SK-N-SH treated with all-trans-retinoic acid at 6 μM for 48 hours (cell line): ENCODE data around the gene ABT1.

Source experiments
- ATAC-seq: fragments of 200-7000 bp; cut with Tn5 transposase; 3 replicates; pipeline ENCODE4 v1.9.1; 2020; ENCODE audit warnings: mild to moderate bottlenecking, moderate library complexity
- ARNTL ChIP-seq: fragments of 450-650 bp; formaldehyde crosslinking; IDR thresholded peaks from 2 replicates; pipeline ENCODE4 v1.5.0; 2020; ENCODE audit warnings: low read depth, mild to moderate bottlenecking, moderate library complexity, borderline replicate concordance
- BACH2 ChIP-seq: fragments of 250-450 bp; sonication (Bioruptor Pico); IDR thresholded peaks from 2 replicates; pipeline ENCODE4 v1.9.0; 2021; ENCODE audit warnings: mild to moderate bottlenecking, borderline replicate concordance
- CSDC2 ChIP-seq: fragments of 250-450 bp; sonication (Bioruptor Pico); IDR thresholded peaks from 2 replicates; pipeline ENCODE4 v1.5.0; 2020; ENCODE audit warnings: mild to moderate bottlenecking, moderate library complexity
- ESRRG ChIP-seq: fragments of 250-450 bp; sonication (Bioruptor Pico); IDR thresholded peaks from 2 replicates; pipeline ENCODE4 v1.6.1; 2021; ENCODE audit warnings: mild to moderate bottlenecking
- GLIS3 ChIP-seq: fragments of 250-450 bp; sonication (Bioruptor Pico); IDR thresholded peaks from 2 replicates; pipeline ENCODE4 v1.5.0; 2020; ENCODE audit warnings: mild to moderate bottlenecking, moderate library complexity
- ISL1 ChIP-seq: fragments of 250-450 bp; sonication (Bioruptor Pico); IDR thresholded peaks from 2 replicates; pipeline ENCODE4 v2.1.2; 2022; ENCODE audit warnings: mild to moderate bottlenecking, moderate library complexity
- OSR1 ChIP-seq: fragments of 250-450 bp; sonication (Bioruptor Pico); IDR thresholded peaks from 2 replicates; pipeline ENCODE4 v1.8.0; 2022; ENCODE audit warnings: moderate library complexity, mild to moderate bottlenecking, inconsistent platforms
- PPARA ChIP-seq: fragments of 250-450 bp; sonication (Bioruptor Pico); IDR thresholded peaks from 2 replicates; pipeline ENCODE4 v1.5.0; 2020; ENCODE audit warnings: mild to moderate bottlenecking, borderline replicate concordance
- RARB ChIP-seq: fragments of 250-450 bp; sonication (Bioruptor Pico); IDR thresholded peaks from 2 replicates; pipeline ENCODE4 v1.8.0; 2021; ENCODE audit warnings: mild to moderate bottlenecking, moderate library complexity
- SNAI2 ChIP-seq: fragments of 250-450 bp; sonication (Bioruptor Pico); IDR thresholded peaks from 2 replicates; pipeline ENCODE4 v1.5.0; 2020; ENCODE audit warnings: mild to moderate bottlenecking, moderate library complexity
- TCF4 ChIP-seq: fragments of 250-450 bp; sonication (Bioruptor Pico); IDR thresholded peaks from 2 replicates; pipeline ENCODE4 v1.8.0; 2021; ENCODE audit warnings: mild to moderate bottlenecking, moderate library complexity, borderline replicate concordance
- TOX ChIP-seq: fragments of 250-450 bp; sonication (Bioruptor Pico); IDR thresholded peaks from 2 replicates; pipeline ENCODE4 v1.8.0; 2021; ENCODE audit warnings: mild to moderate bottlenecking, moderate library complexity, borderline replicate concordance
- ZC3H10 ChIP-seq: fragments of 250-450 bp; sonication (Bioruptor Pico); IDR thresholded peaks from 2 replicates; pipeline ENCODE4 v1.5.1; 2021; ENCODE audit warnings: mild to moderate bottlenecking, moderate library complexity
- ZFP3 ChIP-seq: fragments of 250-450 bp; sonication (Bioruptor Pico); IDR thresholded peaks from 2 replicates; pipeline ENCODE4 v1.5.0; 2020; ENCODE audit warnings: mild to moderate bottlenecking, moderate library complexity
- ZFP30 ChIP-seq: fragments of 450-650 bp; formaldehyde crosslinking; IDR thresholded peaks from 2 replicates; pipeline ENCODE4 v1.5.0; 2022; ENCODE audit warnings: mild to moderate bottlenecking, moderate library complexity
- ZNF565 ChIP-seq: fragments of 450-650 bp; formaldehyde crosslinking; conservative IDR thresholded peaks from 2 replicates; pipeline ENCODE4 v1.5.0; 2020; ENCODE audit warnings: low read depth, mild to moderate bottlenecking, moderate library complexity
- ZNF70 ChIP-seq: fragments of 450-650 bp; formaldehyde crosslinking; IDR thresholded peaks from 2 replicates; pipeline ENCODE4 v1.5.0; 2020; ENCODE audit warnings: mild to moderate bottlenecking, moderate library complexity
- ZNF8 ChIP-seq: fragments of 450-650 bp; formaldehyde crosslinking; IDR thresholded peaks from 2 replicates; pipeline ENCODE4 v1.5.0; 2020; ENCODE audit warnings: mild to moderate bottlenecking, moderate library complexity
- TF ChIP-seq, protein P1 (sequence below): fragments of 250-450 bp; sonication (Bioruptor Pico); IDR thresholded peaks from 2 replicates; pipeline ENCODE4 v1.5.1; 2020; ENCODE audit warnings: low read depth, mild to moderate bottlenecking, moderate library complexity
- TF ChIP-seq, protein P2 (sequence below): fragments of 250-450 bp; sonication (Bioruptor Pico); IDR thresholded peaks from 2 replicates; pipeline ENCODE4 v1.8.0; 2020; ENCODE audit warnings: mild to moderate bottlenecking, moderate library complexity, borderline replicate concordance
- TF ChIP-seq, protein P3 (sequence below): fragments of 250-450 bp; sonication (Bioruptor Pico); IDR thresholded peaks from 2 replicates; pipeline ENCODE4 v1.5.1; 2021; ENCODE audit warnings: mild to moderate bottlenecking, moderate library complexity
- TF ChIP-seq, protein P4 (sequence below): fragments of 250-450 bp; sonication (Bioruptor Pico); IDR thresholded peaks from 2 replicates; pipeline ENCODE4 v1.5.0; 2020; ENCODE audit warnings: mild to moderate bottlenecking, moderate library complexity

Gene ABT1

DNA sequence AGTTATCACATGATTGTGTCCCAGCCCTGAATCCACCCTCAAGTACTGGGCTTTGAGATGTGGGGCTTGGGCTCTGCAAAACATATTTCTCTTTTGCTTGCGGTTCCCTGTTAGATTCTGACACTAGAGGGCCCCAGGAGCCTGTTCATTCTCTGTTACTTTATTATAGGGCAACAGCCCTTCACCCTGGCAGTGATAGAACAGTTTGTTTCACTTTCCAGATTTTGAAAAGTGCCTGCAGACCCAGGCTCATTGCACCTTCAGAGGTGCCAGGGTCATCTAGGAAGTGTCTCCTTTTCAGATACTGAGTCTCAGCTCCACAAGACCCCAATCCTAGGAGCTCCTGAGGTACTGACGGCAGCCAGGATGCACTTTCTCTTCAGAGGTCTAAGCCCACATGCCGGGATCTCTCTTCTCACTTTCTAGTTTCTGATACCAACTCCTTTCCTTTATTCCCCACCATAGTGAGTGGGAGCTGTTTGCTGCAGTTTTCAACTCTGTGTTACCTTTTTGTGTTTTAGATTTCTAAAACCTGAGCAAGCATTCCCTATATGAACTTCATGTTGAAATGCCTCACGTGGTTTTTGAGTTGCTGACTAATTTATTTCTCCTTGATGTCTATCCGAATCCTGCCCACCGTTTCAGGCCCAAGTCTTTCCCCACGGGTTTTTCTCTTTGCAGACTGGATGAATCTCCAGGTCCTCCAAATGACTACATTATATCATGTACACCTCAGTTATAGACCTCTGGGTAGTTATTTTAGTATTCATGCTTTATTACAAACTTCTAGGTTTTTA is 10.9 kb downstream of the ABT1 start:
- TF ChIP-seq PPARA (CRISPR knock-in tag): no peak
- TF ChIP-seq BACH2 (CRISPR knock-in tag): no peak
- no peak for TF ChIP-seq RARB (CRISPR knock-in tag)
- TF ChIP-seq TCF4 (CRISPR knock-in tag): no peak
- no peak for TF ChIP-seq ESRRG
- no peak for TF ChIP-seq ZC3H10 (CRISPR knock-in tag)
- TF ChIP-seq, protein P1, sequence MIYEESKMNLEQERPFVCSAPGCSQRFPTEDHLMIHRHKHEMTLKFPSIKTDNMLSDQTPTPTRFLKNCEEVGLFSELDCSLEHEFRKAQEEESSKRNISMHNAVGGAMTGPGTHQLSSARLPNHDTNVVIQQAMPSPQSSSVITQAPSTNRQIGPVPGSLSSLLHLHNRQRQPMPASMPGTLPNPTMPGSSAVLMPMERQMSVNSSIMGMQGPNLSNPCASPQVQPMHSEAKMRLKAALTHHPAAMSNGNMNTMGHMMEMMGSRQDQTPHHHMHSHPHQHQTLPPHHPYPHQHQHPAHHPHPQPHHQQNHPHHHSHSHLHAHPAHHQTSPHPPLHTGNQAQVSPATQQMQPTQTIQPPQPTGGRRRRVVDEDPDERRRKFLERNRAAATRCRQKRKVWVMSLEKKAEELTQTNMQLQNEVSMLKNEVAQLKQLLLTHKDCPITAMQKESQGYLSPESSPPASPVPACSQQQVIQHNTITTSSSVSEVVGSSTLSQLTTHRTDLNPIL: no peak
- TF ChIP-seq OSR1 (CRISPR knock-in tag): no peak
- no peak for TF ChIP-seq ZNF565 (CRISPR knock-in tag)
- TF ChIP-seq SNAI2 (CRISPR knock-in tag): no peak
- ATAC-seq: peak; percentile 99

DNA sequence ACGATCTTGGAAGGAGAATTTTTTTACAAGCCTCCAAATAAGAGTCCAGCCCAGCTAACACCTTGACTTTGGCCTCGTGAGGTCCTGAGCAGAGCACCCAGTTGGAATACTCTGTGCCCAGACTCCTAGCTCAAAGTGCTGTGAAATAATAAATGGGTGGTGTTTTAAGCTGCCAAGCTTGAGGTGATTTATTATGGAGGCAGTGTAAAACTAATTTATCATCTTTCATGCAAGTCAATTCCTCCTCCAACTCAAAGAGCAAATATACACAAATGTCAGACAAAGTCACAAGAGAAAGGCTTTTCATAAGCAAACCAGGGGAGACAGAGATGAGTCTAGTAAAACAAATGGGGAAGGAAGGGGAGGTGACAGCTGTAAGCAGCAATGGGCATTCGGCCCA is 12.7 kb downstream of the ABT1 start:
- TF ChIP-seq ARNTL (CRISPR knock-in tag): no peak
- TF ChIP-seq ZNF70 (CRISPR knock-in tag): no peak
- TF ChIP-seq CSDC2 (CRISPR knock-in tag): no peak
- TF ChIP-seq, protein P1: no peak
- no peak for TF ChIP-seq BACH2 (CRISPR knock-in tag)
- TF ChIP-seq ZFP30 (CRISPR knock-in tag): no peak
- TF ChIP-seq ESRRG: no peak
- no peak for TF ChIP-seq RARB (CRISPR knock-in tag)
- no peak for TF ChIP-seq ZFP3
- TF ChIP-seq, all 23 proteins: peak for 0
- ATAC-seq: no peak

DNA sequence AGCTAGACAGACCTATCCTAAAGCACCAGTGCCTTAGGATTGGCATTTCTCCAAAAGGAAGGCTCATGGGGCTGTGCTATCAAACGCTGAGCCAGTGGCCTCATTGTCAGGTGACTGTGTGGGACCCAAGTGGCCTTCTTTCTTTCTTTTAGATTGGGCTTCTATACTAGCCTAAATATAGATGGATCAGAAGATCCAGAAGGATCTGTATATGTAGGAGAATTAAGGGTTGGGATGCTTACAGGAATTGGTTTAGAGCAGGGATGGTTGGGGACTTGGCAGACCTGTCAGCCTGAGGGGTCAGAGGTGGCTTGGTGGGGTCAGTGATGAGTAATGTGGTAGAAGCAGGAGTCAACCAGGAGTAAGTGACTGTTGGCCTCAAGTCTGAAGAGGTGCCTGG is 14.8 kb downstream of the ABT1 start:
- no peak for TF ChIP-seq ZFP3
- ATAC-seq: no peak

DNA sequence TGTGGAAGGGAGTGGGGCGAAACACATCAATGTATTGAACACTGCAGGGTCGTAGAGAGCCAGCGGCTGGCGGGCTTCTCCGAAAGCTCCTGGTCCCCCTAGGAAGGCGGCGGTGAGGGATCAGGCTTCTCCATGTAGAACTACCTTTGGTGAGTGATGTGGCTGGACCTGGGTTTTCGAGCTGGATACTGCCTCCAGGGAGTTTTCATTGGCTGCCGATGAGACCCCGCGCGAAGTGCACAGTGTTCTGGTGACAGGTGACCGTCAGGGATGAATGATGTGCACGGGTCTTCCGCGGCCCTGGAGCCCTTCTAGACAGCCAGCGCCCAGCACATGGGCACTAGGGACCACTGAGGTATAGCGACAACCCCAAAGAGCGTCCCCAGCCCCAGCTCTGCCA is 16.4 kb downstream of the ABT1 start:
- ATAC-seq: no peak

More for the DNA sequence above, 16.4 kb downstream of the ABT1 start:
- TF ChIP-seq ESRRG (no peak), SNAI2 (CRISPR knock-in tag) (no peak), ZFP3 (no peak), PPARA (CRISPR knock-in tag) (no peak), GLIS3 (CRISPR knock-in tag) (no peak), TOX (CRISPR knock-in tag) (no peak), ARNTL (CRISPR knock-in tag) (no peak), RARB (CRISPR knock-in tag) (no peak), CSDC2 (CRISPR knock-in tag) (no peak), ZNF8 (CRISPR knock-in tag) (no peak), OSR1 (CRISPR knock-in tag) (no peak), ZNF565 (CRISPR knock-in tag) (no peak), ZFP30 (CRISPR knock-in tag) (no peak), ISL1 (CRISPR knock-in tag) (no peak), ZNF70 (CRISPR knock-in tag) (no peak)
- TF ChIP-seq, protein P2, sequence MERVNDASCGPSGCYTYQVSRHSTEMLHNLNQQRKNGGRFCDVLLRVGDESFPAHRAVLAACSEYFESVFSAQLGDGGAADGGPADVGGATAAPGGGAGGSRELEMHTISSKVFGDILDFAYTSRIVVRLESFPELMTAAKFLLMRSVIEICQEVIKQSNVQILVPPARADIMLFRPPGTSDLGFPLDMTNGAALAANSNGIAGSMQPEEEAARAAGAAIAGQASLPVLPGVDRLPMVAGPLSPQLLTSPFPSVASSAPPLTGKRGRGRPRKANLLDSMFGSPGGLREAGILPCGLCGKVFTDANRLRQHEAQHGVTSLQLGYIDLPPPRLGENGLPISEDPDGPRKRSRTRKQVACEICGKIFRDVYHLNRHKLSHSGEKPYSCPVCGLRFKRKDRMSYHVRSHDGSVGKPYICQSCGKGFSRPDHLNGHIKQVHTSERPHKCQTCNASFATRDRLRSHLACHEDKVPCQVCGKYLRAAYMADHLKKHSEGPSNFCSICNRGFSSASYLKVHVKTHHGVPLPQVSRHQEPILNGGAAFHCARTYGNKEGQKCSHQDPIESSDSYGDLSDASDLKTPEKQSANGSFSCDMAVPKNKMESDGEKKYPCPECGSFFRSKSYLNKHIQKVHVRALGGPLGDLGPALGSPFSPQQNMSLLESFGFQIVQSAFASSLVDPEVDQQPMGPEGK (CRISPR knock-in tag): no peak
- TF ChIP-seq, protein P3, sequence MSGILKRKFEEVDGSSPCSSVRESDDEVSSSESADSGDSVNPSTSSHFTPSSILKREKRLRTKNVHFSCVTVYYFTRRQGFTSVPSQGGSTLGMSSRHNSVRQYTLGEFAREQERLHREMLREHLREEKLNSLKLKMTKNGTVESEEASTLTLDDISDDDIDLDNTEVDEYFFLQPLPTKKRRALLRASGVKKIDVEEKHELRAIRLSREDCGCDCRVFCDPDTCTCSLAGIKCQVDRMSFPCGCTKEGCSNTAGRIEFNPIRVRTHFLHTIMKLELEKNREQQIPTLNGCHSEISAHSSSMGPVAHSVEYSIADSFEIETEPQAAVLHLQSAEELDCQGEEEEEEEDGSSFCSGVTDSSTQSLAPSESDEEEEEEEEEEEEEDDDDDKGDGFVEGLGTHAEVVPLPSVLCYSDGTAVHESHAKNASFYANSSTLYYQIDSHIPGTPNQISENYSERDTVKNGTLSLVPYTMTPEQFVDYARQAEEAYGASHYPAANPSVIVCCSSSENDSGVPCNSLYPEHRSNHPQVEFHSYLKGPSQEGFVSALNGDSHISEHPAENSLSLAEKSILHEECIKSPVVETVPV (CRISPR knock-in tag): no peak
- TF ChIP-seq, protein P4, sequence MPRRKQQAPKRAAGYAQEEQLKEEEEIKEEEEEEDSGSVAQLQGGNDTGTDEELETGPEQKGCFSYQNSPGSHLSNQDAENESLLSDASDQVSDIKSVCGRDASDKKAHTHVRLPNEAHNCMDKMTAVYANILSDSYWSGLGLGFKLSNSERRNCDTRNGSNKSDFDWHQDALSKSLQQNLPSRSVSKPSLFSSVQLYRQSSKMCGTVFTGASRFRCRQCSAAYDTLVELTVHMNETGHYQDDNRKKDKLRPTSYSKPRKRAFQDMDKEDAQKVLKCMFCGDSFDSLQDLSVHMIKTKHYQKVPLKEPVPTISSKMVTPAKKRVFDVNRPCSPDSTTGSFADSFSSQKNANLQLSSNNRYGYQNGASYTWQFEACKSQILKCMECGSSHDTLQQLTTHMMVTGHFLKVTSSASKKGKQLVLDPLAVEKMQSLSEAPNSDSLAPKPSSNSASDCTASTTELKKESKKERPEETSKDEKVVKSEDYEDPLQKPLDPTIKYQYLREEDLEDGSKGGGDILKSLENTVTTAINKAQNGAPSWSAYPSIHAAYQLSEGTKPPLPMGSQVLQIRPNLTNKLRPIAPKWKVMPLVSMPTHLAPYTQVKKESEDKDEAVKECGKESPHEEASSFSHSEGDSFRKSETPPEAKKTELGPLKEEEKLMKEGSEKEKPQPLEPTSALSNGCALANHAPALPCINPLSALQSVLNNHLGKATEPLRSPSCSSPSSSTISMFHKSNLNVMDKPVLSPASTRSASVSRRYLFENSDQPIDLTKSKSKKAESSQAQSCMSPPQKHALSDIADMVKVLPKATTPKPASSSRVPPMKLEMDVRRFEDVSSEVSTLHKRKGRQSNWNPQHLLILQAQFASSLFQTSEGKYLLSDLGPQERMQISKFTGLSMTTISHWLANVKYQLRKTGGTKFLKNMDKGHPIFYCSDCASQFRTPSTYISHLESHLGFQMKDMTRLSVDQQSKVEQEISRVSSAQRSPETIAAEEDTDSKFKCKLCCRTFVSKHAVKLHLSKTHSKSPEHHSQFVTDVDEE: no peak
